ENCODE data around the gene RTP4.

GRCh38 chr3:187334904-187335303 is 33.3 kb upstream of the RTP4 start:
- no peak for TF ChIP-seq CTCF (IDR thresholded peaks at IDR 0.05)
- TF ChIP-seq POLR2AphosphoS5 (IDR thresholded peaks at IDR 0.05): no peak
